NCI-H128 (cell line): ENCODE measurements around the gene EEF1A1.
"Not testable (repeated sequence)": the region's sequence is repeated elsewhere in the genome, so short reads cannot be mapped to it uniquely, and the experiment has no call there.

Experiments used
- DNase-seq: peaks from one replicate; lab custom pipeline; 2025; ENCODE audit not compliant: unreplicated experiment; lab: John Stamatoyannopoulos, UW

EEF1A1 gene

DNA sequence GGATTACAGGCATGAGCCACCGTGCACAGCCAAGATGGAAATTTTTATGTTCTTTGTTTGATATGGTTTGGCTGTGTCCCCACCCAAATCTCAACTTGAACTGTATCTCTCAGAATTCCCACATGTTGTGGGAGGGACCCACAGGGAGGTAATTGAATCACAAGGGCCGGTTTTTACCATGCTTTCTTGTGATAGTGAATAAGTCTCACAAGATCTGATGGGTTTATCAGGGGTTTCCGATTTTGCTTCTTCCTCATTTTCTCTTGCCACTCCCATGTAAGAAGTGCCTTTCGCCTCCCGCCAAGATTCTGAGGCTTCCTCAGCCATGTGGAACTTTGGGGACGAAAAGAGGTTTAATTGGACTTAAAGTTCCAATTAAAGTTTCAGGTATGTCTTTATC is 14.6 kb downstream of the EEF1A1 start:
- no peak for DNase-seq

DNA sequence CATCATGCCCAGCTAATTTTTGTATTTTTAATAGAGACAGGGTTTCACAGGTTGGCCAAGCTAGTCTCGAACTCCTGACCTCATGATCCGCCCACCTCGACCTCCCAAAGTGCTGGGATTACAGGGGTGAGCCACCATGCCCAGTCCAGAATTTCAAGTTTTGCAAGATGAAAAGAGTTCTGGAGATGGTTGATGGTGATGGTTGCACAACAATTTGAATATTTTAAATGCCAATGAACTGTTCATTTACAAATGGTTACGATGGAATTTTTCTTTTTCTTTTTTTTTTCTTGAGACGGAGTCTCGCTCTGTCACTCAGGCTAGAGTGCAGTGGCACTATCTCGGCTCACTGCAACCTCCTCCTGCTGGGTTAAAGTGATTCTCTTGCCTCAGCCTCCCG is 15.1 kb downstream of the EEF1A1 start:
- DNase-seq, result not testable (repeated sequence)

DNA sequence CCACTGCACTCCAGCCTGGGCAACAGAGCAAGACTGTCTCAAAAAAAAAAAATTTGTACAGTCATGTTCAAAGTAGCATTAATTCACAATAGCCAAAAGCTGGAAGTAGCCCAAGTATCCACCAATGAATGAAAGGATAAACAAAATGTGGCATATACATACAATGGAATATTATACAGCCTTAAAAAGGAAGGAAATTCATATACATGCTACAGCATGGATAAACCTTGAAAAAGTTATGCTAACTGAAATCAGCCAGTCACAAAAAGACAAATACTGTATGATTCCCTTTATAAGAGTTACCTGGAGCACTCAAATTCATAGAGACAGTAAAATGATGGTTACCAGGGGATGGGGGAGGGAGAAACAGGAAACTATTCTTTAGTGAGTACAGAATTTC is 15.7 kb downstream of the EEF1A1 start:
- no peak for DNase-seq

DNA sequence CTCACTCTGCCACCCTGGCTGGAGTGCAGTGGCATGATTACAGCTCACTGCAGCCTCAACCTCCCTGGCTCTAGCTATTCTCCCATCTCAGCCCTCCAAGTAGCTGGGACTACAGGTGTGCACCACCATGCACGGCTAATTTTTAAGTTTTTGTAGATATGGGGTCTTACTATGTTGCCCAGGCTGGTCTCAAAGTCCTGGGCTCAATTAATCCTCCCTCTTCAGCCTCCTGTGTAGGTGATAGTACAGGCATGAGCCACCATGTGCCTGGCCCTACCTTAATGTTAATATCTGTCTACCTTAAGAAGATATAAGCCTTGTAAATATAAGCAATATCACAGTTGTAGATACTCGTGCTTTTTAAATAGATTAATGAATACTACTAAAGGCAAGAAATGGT is 16.7 kb downstream of the EEF1A1 start:
- DNase-seq, result no peak

DNA sequence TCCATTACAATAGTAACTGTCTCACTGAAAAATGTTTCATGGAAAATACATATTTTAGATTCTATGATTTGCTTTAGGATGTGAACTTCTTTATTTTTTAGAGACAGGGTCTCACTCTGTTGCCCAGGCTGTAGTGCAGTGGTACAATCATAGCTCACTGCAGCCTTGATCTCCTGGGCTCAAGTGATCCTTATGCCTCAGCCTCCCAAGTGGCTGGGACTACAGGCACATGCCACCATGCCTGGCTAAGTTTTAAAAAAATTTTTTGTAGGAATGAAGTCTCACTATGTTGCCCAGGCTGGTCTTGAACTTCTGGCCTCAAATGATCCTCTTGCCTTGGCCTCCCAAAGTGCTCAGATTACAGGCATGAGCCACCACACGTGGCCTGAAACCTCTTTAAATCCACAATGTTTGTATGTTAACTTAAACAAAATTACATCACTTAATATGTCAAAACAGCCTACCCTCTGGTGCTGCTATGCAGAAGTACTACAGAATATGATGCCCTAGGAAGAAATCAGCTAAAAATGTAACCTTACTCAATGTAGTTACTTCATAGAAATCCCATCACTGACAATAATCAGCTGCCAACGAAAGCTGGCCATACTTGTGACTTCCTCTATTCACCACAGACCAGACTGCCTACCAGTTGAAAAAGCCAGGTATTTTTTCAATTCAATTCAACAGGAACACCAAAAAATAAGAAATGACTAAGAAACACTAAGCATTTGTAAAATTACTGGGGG is 17.6 kb downstream of the EEF1A1 start:
- DNase-seq, result no peak

DNA sequence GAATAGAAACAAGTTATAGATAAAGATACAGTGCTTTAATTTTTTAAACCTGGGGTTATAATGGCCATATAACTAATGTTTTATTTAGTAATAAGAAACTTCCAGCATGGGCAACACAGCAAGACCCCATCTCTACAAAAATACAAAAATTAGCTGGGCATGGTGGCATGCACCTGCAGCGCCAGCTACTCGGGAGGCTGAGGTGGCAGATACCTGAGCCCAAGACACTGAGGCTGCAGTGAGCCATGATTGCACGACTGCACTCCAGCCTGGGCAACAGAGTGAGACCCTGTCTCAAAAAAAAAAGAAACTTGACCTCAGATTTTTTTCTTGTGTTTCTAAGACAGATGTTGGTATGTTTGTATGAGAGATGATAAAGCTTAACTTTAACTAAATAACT is 22.9 kb downstream of the EEF1A1 start:
- DNase-seq, result no peak

DNA sequence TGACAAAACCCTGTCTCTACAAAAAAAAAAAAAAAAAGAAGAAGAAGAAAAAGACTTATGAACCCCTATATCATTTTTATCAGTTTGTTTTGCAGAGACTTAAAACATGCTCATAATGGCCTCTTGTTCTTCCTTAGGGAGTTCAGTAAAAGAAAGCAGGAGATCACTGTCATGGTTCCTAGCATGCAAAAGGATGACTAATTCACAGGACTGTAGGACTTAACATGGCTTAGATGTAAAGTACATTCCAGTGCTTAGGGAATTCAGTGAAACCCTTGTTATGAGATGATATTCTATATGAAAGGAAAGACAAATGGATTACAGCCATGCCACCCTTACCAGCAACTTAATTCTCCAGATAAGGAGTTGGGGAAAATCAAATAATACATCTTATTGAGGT is 29.5 kb downstream of the EEF1A1 start:
- DNase-seq, result no peak

DNA sequence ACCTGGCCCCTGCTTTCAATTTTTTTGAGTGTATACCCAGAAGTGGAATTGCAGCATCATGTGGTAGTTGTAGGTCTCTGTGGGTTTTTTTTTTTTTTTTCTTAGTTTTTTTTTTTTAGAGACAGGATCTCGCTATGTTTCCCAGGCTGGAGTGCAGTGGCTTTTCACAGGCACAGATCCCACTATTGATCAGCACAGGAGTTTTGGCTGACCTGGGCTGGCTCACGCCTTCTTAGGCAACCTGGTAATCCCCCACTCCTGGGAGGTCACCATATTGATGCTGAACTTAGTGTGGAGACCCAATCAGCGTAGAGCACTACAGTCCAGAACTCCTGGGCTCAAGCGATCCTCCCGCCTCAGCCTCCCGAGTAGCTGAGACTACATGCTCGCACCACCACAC is 33.4 kb downstream of the EEF1A1 start:
- no peak for DNase-seq

DNA sequence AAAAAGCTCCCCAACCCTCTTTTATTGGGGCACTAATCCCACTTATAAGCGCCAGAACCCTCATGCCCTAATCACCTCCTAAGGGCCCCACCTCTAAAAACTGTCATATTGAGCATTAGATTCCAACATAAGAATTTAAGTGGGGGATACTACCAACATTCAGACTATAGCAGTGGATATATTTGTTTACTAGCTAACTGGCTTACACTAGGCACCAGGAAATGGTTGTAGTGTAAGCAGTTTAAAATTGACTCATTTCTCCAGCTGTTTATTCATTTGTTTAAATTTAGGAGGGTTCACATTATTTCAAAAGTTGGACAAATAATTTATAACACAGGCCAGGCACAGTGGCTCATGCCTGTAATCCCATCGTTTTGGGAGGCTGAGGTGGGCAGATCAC is 36.4 kb downstream of the EEF1A1 start:
- no peak for DNase-seq

DNA sequence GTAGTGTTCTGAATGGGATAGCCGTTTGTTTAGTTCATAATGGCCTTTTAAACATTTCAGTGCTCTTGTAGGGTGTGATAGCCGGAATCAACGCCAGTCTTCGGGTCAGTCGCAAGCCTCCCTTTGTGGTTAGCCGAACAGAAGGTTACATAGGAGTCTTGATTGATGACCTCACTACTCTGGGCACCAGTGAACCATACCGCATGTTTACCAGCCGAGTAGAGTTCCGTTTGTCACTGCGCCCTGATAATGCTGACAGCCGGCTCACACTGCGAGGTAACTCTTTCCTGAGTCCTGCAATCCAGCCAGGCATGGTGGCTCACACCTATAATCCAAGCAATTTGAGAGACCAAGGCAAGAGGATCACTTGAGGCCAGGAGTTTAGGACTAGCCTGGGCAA is 38.9 kb downstream of the EEF1A1 start:
- no peak for DNase-seq

DNA sequence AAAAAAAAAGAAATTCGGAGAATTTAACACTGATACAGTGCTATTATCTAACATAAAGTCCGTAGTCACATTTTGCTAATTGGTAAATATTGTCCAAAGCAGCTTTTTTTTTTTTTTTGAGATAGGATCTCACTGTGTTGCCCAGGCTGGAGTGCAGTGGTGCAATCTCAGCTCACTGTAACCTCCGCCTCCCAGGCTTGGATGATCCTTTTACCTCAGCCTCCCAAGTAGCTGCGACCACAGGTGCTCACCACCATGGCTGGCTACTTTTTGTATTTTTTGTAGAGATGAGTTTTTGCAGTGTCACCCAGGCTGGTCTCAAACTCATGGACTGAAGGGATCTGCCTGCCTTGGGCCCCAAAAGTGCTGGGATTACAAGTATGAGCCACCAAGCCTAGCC is 43.4 kb downstream of the EEF1A1 start:
- no peak for DNase-seq

DNA sequence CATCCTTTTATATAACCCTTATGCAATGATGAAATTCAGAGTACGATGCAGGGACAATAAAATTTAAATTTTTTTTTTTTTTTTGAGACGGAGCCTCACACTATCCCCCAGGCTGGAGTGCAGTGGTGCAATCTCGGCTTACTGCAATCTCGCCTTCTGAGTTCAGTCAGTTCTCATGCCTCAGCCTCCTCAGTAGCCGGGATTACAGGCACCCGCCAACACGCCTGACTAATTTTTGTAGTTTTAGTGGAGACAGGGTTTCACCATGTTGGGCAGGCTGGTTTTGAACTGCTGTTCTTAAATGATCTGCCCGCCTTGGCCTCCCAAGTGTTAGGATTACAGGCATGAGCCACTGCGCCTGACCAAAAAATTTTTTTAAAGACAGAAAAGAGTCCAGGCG is 44.1 kb downstream of the EEF1A1 start:
- DNase-seq, result no peak

DNA sequence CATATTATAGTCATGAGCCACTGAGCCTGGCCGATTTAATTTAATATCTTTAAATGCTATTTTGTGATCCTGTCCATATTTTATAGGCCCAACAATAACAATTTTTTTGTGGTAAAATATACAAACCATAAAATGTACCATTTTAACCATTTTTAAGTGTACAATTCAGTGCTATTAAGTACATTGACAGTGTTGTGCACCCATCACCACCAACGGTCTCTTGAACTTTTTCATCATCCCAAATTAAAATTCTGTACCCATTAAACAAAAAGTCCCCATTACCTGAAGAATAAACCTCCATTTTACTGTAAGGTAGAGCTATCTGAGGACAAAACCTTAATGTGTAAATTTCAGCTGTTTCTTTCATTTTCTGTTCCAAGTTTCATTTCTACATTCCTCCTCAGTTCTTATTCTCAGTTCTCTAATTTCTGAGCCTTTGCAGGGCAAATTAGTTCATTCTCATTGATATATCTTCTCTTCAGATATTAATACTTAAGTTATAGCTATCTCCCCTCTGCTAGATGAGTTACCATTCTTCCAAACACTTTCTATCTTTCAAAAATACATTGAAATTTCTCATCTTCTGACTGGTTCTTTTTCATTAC is 49.0 kb downstream of the EEF1A1 start:
- DNase-seq, result no peak
